Peyer's patch (tissue), 4 donors: ENCODE results near the gene C4orf54. TPM values are rescaled to one million over a fixed set of nuclear protein-coding genes. Genes with fewer than 3 reads are reported as not detected.

Experiments used
- DNase-seq, 3 donors: peaks; one replicate each; pipeline ENCODE4 v3.0.0-alpha.2; 2017 to 2019
- H3K27ac ChIP-seq, 4 donors: fragments of 200-600 bp; sonication (generic); one replicate each; pipeline ENCODE4 v1.5.1; 2016 to 2019
- H3K27me3 ChIP-seq, 2 donors: fragments of 200-600 bp; sonication (generic); one replicate each; pipeline ENCODE4 v1.5.1; 2019
- H3K36me3 ChIP-seq, 3 donors: fragments of 200-600 bp; sonication (generic); one replicate each; pipeline ENCODE4 v1.5.1; 2016 to 2019
- H3K4me1 ChIP-seq, 4 donors: fragments of 200-600 bp; sonication (generic); one replicate each; pipeline ENCODE4 v1.5.1; 2016 to 2019
- H3K4me3 ChIP-seq, 4 donors: fragments of 200-600 bp; sonication (generic); 1 replicate in 3 of 4; 2 replicates in 1 of 4; pipeline ENCODE4 v1.5.1; 2016 to 2019; ENCODE audit warnings: mild to moderate bottlenecking in 1 of 4
- H3K9me3 ChIP-seq, 4 donors: fragments of 200-600 bp; sonication (generic); one replicate each; pipeline ENCODE4 v1.5.1; 2016 to 2019; ENCODE audit warnings: mild to moderate bottlenecking in 1 of 4
- CTCF ChIP-seq, 6 experiments: fragments of 450-650 bp in 4 of 6; fragments of 200-600 bp in 2 of 6; sonication (generic) in 1 of 6; IDR thresholded peaks; one replicate each; pipeline ENCODE4 v1.5.1; 2017 to 2019; ENCODE audit warnings: antibody characterized with exemption in 6 of 6, mild to moderate bottlenecking in 3 of 6, moderate library complexity in 1 of 6
- POLR2A ChIP-seq, 2 donors: fragments of 450-650 bp; IDR thresholded peaks; one replicate each; pipeline ENCODE4 v1.5.1; 2017; ENCODE audit warnings: antibody characterized with exemption in 2 of 2, mild to moderate bottlenecking in 2 of 2, moderate library complexity in 2 of 2
- total RNA-seq, 4 donors: library from RNA; depleted of rRNA; stranded (reverse); fragments of >200 nt; gene quantifications; one replicate each; pipeline ENCODE4 v1.1.0, GENCODE V29; 2016

Gene C4orf54
- total RNA-seq, 4 donors from 2014 or later, result not detected

- H3K36me3 ChIP-seq, result no peaks in the 10 kb centered on the region
- no peak for DNase-seq
- H3K27ac ChIP-seq, result no peak overlapping the region
- H3K9me3 ChIP-seq, result no peaks in the 10 kb centered on the region
- H3K4me3 ChIP-seq, result no peak overlapping the region
- TF ChIP-seq CTCF (IDR thresholded peaks at IDR 0.05) (no peak), POLR2A (IDR thresholded peaks at IDR 0.05) (no peak)
- H3K4me1 ChIP-seq, result no peaks in the 10 kb centered on the region
- H3K27me3 ChIP-seq, result no peaks in the 10 kb centered on the region
Measured at GRCh38 chr4:99670409-99671073, 12.9 kb upstream of the C4orf54 start.

- H3K4me1 ChIP-seq, result no peaks in the 10 kb centered on the region
- H3K27ac ChIP-seq, result no peak overlapping the region
- DNase-seq, result no peak
- no peaks in the 10 kb centered on the region for H3K36me3 ChIP-seq
- H3K4me3 ChIP-seq, result no peak overlapping the region
- TF ChIP-seq POLR2A (IDR thresholded peaks at IDR 0.05) (no peak), CTCF (IDR thresholded peaks at IDR 0.05) (no peak)
- no peaks in the 10 kb centered on the region for H3K27me3 ChIP-seq
- H3K9me3 ChIP-seq, result no peaks in the 10 kb centered on the region
Measured at GRCh38 chr4:99669084-99669483, 11.5 kb upstream of the C4orf54 start.

GRCh38 chr4:99668472-99668871 lies 10.8 kb upstream of the C4orf54 start:
- H3K27ac ChIP-seq, result no peak overlapping the region
- TF ChIP-seq POLR2A (IDR thresholded peaks at IDR 0.05) (no peak), CTCF (IDR thresholded peaks at IDR 0.05) (no peak)
- no peaks in the 10 kb centered on the region for H3K4me1 ChIP-seq

GRCh38 chr4:99665983-99666382 lies 8.4 kb upstream of the C4orf54 start:
- no peaks in the 10 kb centered on the region for H3K9me3 ChIP-seq
- H3K4me1 ChIP-seq, result no peaks in the 10 kb centered on the region
- no peak overlapping the region for H3K4me3 ChIP-seq
- H3K36me3 ChIP-seq, result no peaks in the 10 kb centered on the region
- no peaks in the 10 kb centered on the region for H3K27me3 ChIP-seq
- TF ChIP-seq POLR2A (IDR thresholded peaks at IDR 0.05) (no peak), CTCF (IDR thresholded peaks at IDR 0.05) (no peak)
- DNase-seq, result no peak
- H3K27ac ChIP-seq, result no peak overlapping the region

More at GRCh38 chr4:99668472-99668871, 10.8 kb upstream of the C4orf54 start:
- DNase-seq, result no peak
- no peaks in the 10 kb centered on the region for H3K9me3 ChIP-seq
- no peak overlapping the region for H3K4me3 ChIP-seq
- no peaks in the 10 kb centered on the region for H3K36me3 ChIP-seq
- H3K27me3 ChIP-seq, result no peaks in the 10 kb centered on the region

GRCh38 chr4:99664716-99665115 lies 7.1 kb upstream of the C4orf54 start:
- Histone ChIP-seq H3K27me3 (no peaks in the 10 kb centered on the region), H3K36me3 (no peaks in the 10 kb centered on the region), H3K4me1 (no peaks in the 10 kb centered on the region), H3K4me3 (no peak overlapping the region), H3K9me3 (no peaks in the 10 kb centered on the region), H3K27ac (no peak overlapping the region)
- TF ChIP-seq CTCF (IDR thresholded peaks at IDR 0.05) (no peak), POLR2A (IDR thresholded peaks at IDR 0.05) (no peak)
- no peak for DNase-seq

GRCh38 chr4:99661907-99662306 lies 4.3 kb upstream of the C4orf54 start:
- H3K36me3 ChIP-seq, result no peaks in the 10 kb centered on the region
- H3K27me3 ChIP-seq, result no peaks in the 10 kb centered on the region
- TF ChIP-seq CTCF (IDR thresholded peaks at IDR 0.05) (no peak), POLR2A (IDR thresholded peaks at IDR 0.05) (no peak)
- DNase-seq, result no peak
- no peak overlapping the region for H3K27ac ChIP-seq
- no peaks in the 10 kb centered on the region for H3K4me1 ChIP-seq
- no peaks in the 10 kb centered on the region for H3K9me3 ChIP-seq
- H3K4me3 ChIP-seq, result no peak overlapping the region
